Neutrophil (primary cell): Measurements from ENCODE around the gene ADGRD1.

Source experiments
- H3K27ac ChIP-seq: fragments of 200-600 bp; sonication (generic); 2 replicates; pipeline ENCODE4 v1.5.1; 2016; ENCODE audit warnings: mild to moderate bottlenecking, moderate library complexity
- H3K27me3 ChIP-seq: fragments of 200-600 bp; sonication (generic); 2 replicates; pipeline ENCODE4 v1.6.0; 2016; ENCODE audit warnings: mild to moderate bottlenecking
- H3K36me3 ChIP-seq: fragments of 200-600 bp; sonication (generic); 2 replicates; pipeline ENCODE4 v1.5.1; 2017
- H3K4me1 ChIP-seq, 2 experiments: fragments of 200-600 bp in 1 of 2; sonication (generic) in 1 of 2; 1 replicate in 1 of 2; 2 replicates in 1 of 2; pipeline versions ENCODE4 v1.5.1 to v1.6.1; 2013 to 2016; ENCODE audit warnings: low read depth in 1 of 2, low read length in 1 of 2, mild to moderate bottlenecking in 1 of 2, moderate library complexity in 1 of 2; ENCODE audit not compliant: control insufficient read depth in 1 of 2, insufficient read depth in 1 of 2
- H3K4me3 ChIP-seq, 2 experiments: fragments of 200-600 bp in 1 of 2; sonication (generic) in 1 of 2; 1 replicate in 1 of 2; 2 replicates in 1 of 2; pipeline ENCODE4 v1.5.1; 2013 to 2016; ENCODE audit warnings: low read depth in 1 of 2, low read length in 1 of 2, mild to moderate bottlenecking in 1 of 2, moderate library complexity in 1 of 2
- H3K9me3 ChIP-seq: fragments of 200-600 bp; sonication (generic); 2 replicates; pipeline ENCODE4 v1.5.1; 2016
- TF ChIP-seq, protein P1 (sequence below): fragments of 200-600 bp; sonication (generic); IDR thresholded peaks from 2 replicates; pipeline ENCODE4 v1.5.1; 2016; ENCODE audit warnings: antibody characterized with exemption

The ADGRD1 gene

DNA sequence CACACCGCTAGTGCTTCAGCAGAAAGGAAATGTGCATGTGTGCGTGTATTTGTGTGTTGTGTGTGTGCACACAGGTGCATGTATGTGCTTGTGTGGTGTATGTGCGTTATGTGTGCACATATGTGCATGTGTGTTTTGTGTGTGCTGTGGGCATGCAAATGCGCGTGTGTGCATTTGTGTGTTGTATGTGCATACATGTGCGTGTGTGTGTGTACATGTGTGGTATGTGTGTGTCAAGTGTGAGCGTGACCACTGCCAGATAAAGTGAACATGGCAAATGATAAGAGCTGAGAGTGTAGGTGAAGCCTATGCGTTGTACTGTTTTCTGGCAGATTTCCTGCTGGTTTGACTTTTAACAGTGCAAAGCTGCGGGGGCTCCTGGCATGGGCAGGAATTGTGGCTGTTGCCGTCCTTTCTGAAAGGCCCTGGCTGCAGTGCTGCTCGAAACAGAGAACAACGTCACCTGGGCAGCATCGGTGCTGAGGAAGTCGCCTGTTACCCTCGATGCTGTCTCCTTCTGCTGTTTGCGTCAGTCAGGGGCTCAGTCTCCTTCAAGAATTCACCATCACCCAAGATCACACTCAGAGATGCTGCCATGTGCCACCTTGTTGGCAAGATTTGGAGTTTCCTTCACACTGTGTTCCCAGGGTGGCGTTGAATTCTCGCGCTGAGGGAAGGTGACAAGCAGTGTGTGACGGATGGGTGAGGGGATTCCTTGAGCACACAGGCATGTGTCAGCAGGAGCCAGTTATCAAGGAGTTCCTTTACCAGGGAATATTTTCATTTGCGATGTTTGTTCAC is 56.1 kb downstream of the ADGRD1 start:
- no peaks in the 10 kb centered on the region for H3K4me1 ChIP-seq
- peaks cover 18% of the 10 kb centered on the region for H3K27me3 ChIP-seq
- H3K9me3 ChIP-seq = no peaks in the 10 kb centered on the region
- no peaks in the 10 kb centered on the region for H3K36me3 ChIP-seq
- no peak overlapping the region for H3K4me3 ChIP-seq
- TF ChIP-seq, protein P1, sequence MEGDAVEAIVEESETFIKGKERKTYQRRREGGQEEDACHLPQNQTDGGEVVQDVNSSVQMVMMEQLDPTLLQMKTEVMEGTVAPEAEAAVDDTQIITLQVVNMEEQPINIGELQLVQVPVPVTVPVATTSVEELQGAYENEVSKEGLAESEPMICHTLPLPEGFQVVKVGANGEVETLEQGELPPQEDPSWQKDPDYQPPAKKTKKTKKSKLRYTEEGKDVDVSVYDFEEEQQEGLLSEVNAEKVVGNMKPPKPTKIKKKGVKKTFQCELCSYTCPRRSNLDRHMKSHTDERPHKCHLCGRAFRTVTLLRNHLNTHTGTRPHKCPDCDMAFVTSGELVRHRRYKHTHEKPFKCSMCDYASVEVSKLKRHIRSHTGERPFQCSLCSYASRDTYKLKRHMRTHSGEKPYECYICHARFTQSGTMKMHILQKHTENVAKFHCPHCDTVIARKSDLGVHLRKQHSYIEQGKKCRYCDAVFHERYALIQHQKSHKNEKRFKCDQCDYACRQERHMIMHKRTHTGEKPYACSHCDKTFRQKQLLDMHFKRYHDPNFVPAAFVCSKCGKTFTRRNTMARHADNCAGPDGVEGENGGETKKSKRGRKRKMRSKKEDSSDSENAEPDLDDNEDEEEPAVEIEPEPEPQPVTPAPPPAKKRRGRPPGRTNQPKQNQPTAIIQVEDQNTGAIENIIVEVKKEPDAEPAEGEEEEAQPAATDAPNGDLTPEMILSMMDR = no peak
- H3K27ac ChIP-seq = no peak overlapping the region

DNA sequence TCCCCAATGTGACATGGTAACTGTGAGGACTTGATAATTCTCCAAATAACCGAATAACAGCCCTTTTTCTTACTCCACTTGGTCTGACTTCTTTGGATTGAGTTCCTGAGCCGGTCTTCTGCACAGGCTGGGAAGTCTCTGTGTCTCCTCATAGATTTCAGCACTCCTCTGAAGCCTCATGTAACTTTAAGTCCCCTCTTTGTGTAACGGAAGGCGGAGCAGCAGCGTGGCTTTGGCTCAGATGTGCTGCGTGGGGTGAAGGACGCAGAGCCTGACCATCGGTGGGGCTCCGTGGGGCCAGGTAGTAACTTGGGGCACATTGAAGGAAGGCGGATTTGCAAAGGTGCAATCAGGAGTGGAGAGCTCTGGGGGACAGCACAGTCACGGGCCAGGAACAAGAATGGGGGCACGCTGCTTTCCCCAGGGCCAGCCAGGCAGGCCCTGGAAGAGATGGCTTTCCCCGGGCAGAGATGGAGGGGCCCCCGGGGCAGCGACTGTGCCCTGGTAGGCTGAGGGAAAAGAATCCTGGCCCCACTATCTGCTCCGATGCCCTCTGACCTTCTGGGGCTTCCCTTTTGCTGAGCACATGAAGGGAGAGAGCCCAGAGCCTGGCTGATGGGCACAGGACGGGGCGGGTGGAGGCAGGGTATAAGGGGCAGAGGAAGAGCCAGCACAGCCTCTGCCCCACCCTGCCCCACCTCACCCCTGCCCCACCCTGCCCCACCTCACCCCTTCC is 56.9 kb downstream of the ADGRD1 start:
- no peak overlapping the region for H3K27ac ChIP-seq
- H3K27me3 ChIP-seq = peaks cover 10% of the 10 kb centered on the region
- no peaks in the 10 kb centered on the region for H3K9me3 ChIP-seq
- no peaks in the 10 kb centered on the region for H3K4me1 ChIP-seq
- TF ChIP-seq, protein P1 = no peak
- no peak overlapping the region for H3K4me3 ChIP-seq
- H3K36me3 ChIP-seq = no peaks in the 10 kb centered on the region

DNA sequence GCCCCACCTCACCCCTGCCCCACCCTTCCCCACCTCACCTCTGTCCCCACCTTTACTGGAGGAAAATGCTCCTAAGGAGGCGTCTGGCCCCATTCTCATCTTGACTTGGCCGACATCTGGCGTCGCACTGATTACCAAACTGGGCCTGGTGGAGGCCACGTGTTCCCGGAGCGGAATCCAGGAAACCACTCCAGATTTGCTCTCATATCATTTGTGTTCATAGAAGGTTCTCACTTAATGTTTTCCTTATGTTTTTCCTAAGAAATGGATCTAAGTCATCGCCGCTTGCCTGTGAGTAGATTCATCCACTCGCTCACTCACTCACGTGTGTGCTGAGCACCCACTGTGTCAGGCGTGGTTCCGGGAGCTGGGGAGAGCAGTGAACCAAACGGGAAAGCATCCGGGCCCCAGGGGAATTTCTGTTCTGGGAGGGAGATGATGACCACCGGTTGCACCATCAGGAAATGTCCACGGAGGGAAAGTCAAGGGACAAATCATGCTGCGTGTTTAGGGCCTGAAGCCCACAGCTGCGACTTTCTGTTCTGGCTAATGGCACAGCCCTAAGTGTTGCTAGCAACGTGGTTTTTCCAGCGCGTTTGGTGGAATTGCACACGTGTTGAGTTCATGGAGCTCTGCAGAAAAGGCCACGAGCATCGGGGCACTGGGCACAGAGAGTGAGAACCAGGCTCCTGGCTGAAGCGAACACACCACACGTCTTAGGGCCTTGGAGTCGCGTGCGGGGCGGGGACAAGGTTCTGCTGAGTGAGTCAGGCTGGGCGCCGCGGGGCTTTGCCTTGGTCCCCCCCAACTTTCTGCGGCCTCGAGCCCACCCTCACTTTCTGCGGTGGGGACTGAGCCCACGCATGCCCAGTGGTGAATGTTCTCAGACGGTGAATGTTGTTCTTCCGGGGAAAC is 57.7 kb downstream of the ADGRD1 start:
- Histone ChIP-seq H3K27me3 (peaks cover 5% of the 10 kb centered on the region), H3K36me3 (no peaks in the 10 kb centered on the region), H3K9me3 (no peaks in the 10 kb centered on the region), H3K4me1 (no peaks in the 10 kb centered on the region), H3K27ac (no peak overlapping the region), H3K4me3 (no peak overlapping the region)
- TF ChIP-seq, protein P1 = no peak

DNA sequence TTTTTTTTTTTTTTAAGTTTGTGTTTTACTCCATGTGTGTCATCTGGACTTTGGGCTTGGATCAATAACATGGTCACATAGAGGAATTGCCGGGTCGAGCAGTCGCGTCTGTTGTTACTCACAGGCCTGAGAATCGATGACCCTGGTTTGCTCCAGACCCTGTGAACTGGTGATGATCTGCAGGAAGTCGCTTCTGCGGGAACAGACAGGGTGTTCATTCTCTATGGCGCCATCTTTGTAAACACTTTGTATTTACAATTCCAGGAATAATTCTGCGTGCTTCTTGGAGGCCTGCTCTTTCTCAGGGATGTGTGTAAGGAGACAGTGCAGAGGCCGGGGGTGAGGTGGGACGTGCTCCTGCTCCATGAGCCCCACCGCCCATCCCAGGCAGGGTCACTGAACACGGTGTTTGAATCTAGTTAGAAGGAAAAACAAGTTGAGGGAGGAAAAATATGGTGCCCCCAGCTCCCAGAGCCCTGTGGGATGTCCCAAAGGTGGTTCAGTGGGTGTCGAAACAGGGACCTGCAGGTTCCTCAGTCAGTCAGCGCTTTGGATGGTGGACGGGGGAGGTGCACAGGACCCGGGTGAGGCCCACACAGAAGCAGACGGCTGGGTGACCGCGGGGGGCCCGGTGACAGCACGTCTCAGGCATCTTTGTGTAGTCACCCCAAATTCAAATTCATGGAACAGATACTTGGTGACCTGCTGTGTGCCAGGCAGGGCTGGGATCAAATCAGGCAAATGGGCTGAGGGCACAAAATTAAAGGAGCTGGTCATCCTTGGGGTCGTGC is 58.8 kb downstream of the ADGRD1 start:
- H3K4me1 ChIP-seq = no peaks in the 10 kb centered on the region
- TF ChIP-seq, protein P1 = no peak
- H3K27ac ChIP-seq = no peak overlapping the region
- H3K4me3 ChIP-seq = no peak overlapping the region
- peaks cover under 1% of the 10 kb centered on the region for H3K27me3 ChIP-seq
- H3K9me3 ChIP-seq = no peaks in the 10 kb centered on the region
- no peaks in the 10 kb centered on the region for H3K36me3 ChIP-seq

DNA sequence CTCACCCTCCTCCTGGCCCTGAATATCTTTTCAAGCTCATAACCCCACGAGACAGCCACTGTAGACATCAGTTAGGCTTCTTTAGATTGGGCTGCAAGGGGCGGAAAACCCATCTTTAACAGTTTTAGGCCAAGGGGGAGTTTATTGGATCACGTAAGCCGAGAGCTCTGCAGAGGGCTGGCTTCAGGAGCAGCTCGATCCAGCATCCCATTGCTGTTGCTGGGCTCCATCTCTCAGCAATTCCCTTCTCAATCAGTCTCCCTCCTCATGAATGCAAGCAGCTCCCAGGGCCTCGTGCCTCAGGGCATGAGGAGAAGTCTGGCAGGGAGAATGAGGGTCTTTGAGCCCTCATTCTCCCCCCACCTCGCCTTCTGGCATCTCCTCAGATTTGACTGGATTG is 59.4 kb downstream of the ADGRD1 start:
- H3K27me3 ChIP-seq = no peaks in the 10 kb centered on the region
- TF ChIP-seq, protein P1 = no peak

More for the DNA sequence above, 59.4 kb downstream of the ADGRD1 start:
- H3K4me1 ChIP-seq = no peaks in the 10 kb centered on the region
- no peak overlapping the region for H3K4me3 ChIP-seq
- H3K27ac ChIP-seq = no peak overlapping the region
- H3K9me3 ChIP-seq = no peaks in the 10 kb centered on the region
- no peaks in the 10 kb centered on the region for H3K36me3 ChIP-seq
